ENCODE results near the gene PSMA1.

GRCh38 chr11:14519917-14520746 lies at the start of gene PSMA1:
- no peak for TF ChIP-seq GATA3 (IDR thresholded peaks at IDR 0.05; ENCODE audit: low read depth, low read length)
- TF ChIP-seq GATA2 (IDR thresholded peaks at IDR 0.05; ENCODE audit: low read depth, low read length), result no peak; the same call in 1 of the 2 replicates

Measured in SH-SY5Y (cell line).